Heart right ventricle (tissue), 16 donors: Measurements from ENCODE around the gene ADCK1. TPM values are rescaled to one million over a fixed set of nuclear protein-coding genes. Genes with fewer than 3 reads are reported as not detected.

ENCODE experiments used
- ATAC-seq, 8 donors: fragments of 200-7000 bp; cut with Tn5 transposase; one replicate each; pipeline ENCODE4 v1.9.1; 2020; ENCODE audit warnings: mild to moderate bottlenecking in 8 of 8, moderate library complexity in 8 of 8, moderate number of reproducible peaks in 1 of 8
- DNase-seq, 2 donors: peaks; one replicate each; pipeline ENCODE4 v3.0.0-alpha.2; 2020
- H3K27ac ChIP-seq, 10 donors: fragments of 200-600 bp; sonication (generic) in 2 of 10; one replicate each; pipeline versions ENCODE4 v1.5.0 to v1.8.0; 2020 to 2022; ENCODE audit warnings: mild to moderate bottlenecking in 3 of 10
- H3K27me3 ChIP-seq, 7 donors: fragments of 200-600 bp; one replicate each; pipeline ENCODE4 v1.8.0; 2021 to 2022; ENCODE audit warnings: mild to moderate bottlenecking in 2 of 7
- H3K36me3 ChIP-seq, 9 donors: fragments of 200-600 bp; sonication (generic) in 1 of 9; one replicate each; pipeline versions ENCODE4 v1.5.0 to v1.8.0; 2020 to 2022; ENCODE audit warnings: mild to moderate bottlenecking in 2 of 9
- H3K4me1 ChIP-seq, 9 donors: fragments of 200-600 bp; sonication (generic) in 1 of 9; one replicate each; pipeline versions ENCODE4 v1.5.0 to v1.8.0; 2020 to 2022; ENCODE audit warnings: mild to moderate bottlenecking in 4 of 9
- H3K4me3 ChIP-seq, 10 donors: fragments of 200-600 bp; sonication (generic) in 2 of 10; one replicate each; pipeline versions ENCODE4 v1.5.0 to v1.8.0; 2020 to 2022; ENCODE audit warnings: mild to moderate bottlenecking in 7 of 10, moderate library complexity in 2 of 10
- H3K9me3 ChIP-seq, 11 donors: fragments of 200-600 bp in 10 of 11; sonication (generic) in 2 of 11; one replicate each; pipeline versions ENCODE4 v1.5.0 to v1.8.0; 2013 to 2022; ENCODE audit warnings: mild to moderate bottlenecking in 2 of 11, control low read depth in 1 of 11, moderate library complexity in 1 of 11
- CTCF ChIP-seq, 9 donors: fragments of 200-600 bp; sonication (generic) in 2 of 9; IDR thresholded peaks; one replicate each; pipeline versions ENCODE4 v1.5.0 to v1.8.0; 2021 to 2022; ENCODE audit warnings: antibody characterized with exemption in 9 of 9, mild to moderate bottlenecking in 5 of 9, moderate library complexity in 1 of 9
- WGBS, 2 donors: extraction: QIAGEN DNeasy Blood & Tissue Kit; methylation state at CpG; one replicate each; pipeline ENCODE4 v1.1.7; 2013; ENCODE audit warnings: inconsistent platforms in 1 of 2; 5-methylcytosine and 5-hydroxymethylcytosine counted together
- intact Hi-C, 10 donors: fragments of 100-400 bp; cut with DNase I; formaldehyde crosslinking; loops; one replicate each; pipeline versions ENCODE4 v1.11.1 to v1.14.2; 2022
- long read RNA-seq, 3 donors: library from polyadenylated mRNA; unstranded; transcript quantifications; one replicate each; pipeline ENCODE4 v2.0.0, GENCODE V29; 2020 to 2021
- polyA plus RNA-seq, 2 donors: library from polyadenylated mRNA; stranded (reverse); fragments of 200-250 nt; gene quantifications; one replicate each; pipeline ENCODE4 v1.2.3, GENCODE V29; 2013
- total RNA-seq, 10 donors: library from RNA; stranded (reverse); fragmentation: NEBNext Ultra II Directional in 3 of 10; extraction: Animal tissue kit (Norgen Biotek cat#: 25700) in 3 of 10; gene quantifications; one replicate each; pipeline versions ENCODE4 v1.2.1 to v1.2.4, GENCODE V29; 2021 to 2023
- donor health status: Arrhythmogenic right ventricular cardiomyopathy.
- donor health status: ischemic (EF 13 %, LVEDD 7.1; RV severe dilation, severe dysfunction).
- donor health status: healthy with polysubstance abuse.
- donor health status: DM: no; HTN: yes; CAD: no.
- donor health status: DM: no; HTN: no; CAD: no.
- donor health status: ischemic (EF 25% LVEDD 6.9; RV normal size, moderate dysfunction).
- donor health status: ischemic (EF 25% LVEDD 5.7; RV mildly dilated, moderate dysfunction).
- donor health status: healthy.
- donor health status: DM: yes; HTN: yes; CAD: no.
- donor health status: Ischemic cardiomyopathy.
- donor health status: ischemic (EF 35%, LVEDD 5.7; RV mildly dilated, moderate dysfunction).
- donor health status: nonischemic (EF 11% LVEDD 7.7; RV severe dilation, severe dysfunction).
- donor health status: DM: yes; HTN: yes; CAD: no.
- donor health status: PGD.
- donor health status: ischemic (EF 29% LVEDD 5.4; RV normal size, mild dysfunction).
- donor health status: nonischemic (EF 23%, LVEDD 6.1; RV moderate dilation, normal function).

Gene ADCK1
- total RNA-seq (1 to 10 TPM; 6.2 to 9.9 (median 7.3) TPM), polyA plus RNA-seq (10 to 100 TPM in 1 of 2 donors, 1 to 10 TPM in 1; 7.1 to 33.9 TPM)
- long read RNA-seq, donor 1, transcript ADCK1-201 (11 exons, 2,234 nt): major isoform, 5 of 9 reads
- long read RNA-seq, donor 1, partial matches to known transcripts: 2 of 9 reads
- long read RNA-seq, donor 1, other reads (novel, unspliced or antisense): 2 of 9 reads
- long read RNA-seq, donor 2, transcript ADCK1-201 (11 exons, 2,234 nt): major isoform, 5 of 18 reads
- long read RNA-seq, donor 2, partial matches to known transcripts: 8 of 18 reads
- long read RNA-seq, donor 2, other reads (novel, unspliced or antisense): 5 of 18 reads
- long read RNA-seq, donor 3, partial matches to known transcripts: 1 of 13 reads
- long read RNA-seq, donor 3, other reads (novel, unspliced or antisense): 10 of 13 reads

- peaks cover 0 to 30% (median 8%) of the 10 kb centered on the region in 9 donors for H3K4me1 ChIP-seq
- intact Hi-C loops: loop anchor here in 7 of 10 donors (1.0 to 10.0 kb wide), 5 partner anchors 38 to 145 kb away; partner anchors contain the start of gene SNW1 (in 6 of the 7)
- WGBS, 2 donors: 0% methylated on average over 64 to 66 of the region's 66 CpGs
- no peaks in the 10 kb centered on the region for H3K36me3 ChIP-seq
- peak in 7 of 9 donors; percentile 23 to 58 (median 43) for TF ChIP-seq CTCF (IDR thresholded peaks at IDR 0.05)
- ATAC-seq (peak; percentile 95 to 98 (median 96)), DNase-seq (peak; percentile 90 to 91)
- H3K27ac ChIP-seq: peak within 1 kb of the TSS; percentile 79 to 98 (median 92)
- H3K4me3 ChIP-seq: peak within 1 kb of the TSS; percentile 43 to 95 (median 82)
- no peaks in the 10 kb centered on the region for H3K27me3 ChIP-seq
- no peaks in the 10 kb centered on the region for H3K9me3 ChIP-seq
These were observed at the start of gene ADCK1 for GRCh38 chr14:77799863-77800730. TSS of gene ADCK1 (plus strand) at chr14:77800109. CDS start at chr14:77818979, 18,870 bp downstream.

GRCh38 chr14:77752266-77752665 lies 47.6 kb upstream of the ADCK1 start:
- intact Hi-C loops: no loop called here
- peaks cover 0 to 32% (median 10%) of the 10 kb centered on the region in 9 donors for H3K4me1 ChIP-seq
- no peak for TF ChIP-seq CTCF (IDR thresholded peaks at IDR 0.05)
- H3K9me3 ChIP-seq: no peaks in the 10 kb centered on the region
- no peak overlapping the region for H3K27ac ChIP-seq
- ATAC-seq (no peak), DNase-seq (no peak)
- WGBS, 2 donors: 94 to 99% methylated on average over 2 of the region's 2 CpGs
- H3K27me3 ChIP-seq: no peaks in the 10 kb centered on the region
- no peak overlapping the region for H3K4me3 ChIP-seq
- H3K36me3 ChIP-seq: peaks cover 0 to 95% (median 45%) of the 10 kb centered on the region in 9 donors

- DNase-seq: no peak
- ATAC-seq: no peak
- 51 to 60% methylated on average over 3 of the region's 3 CpGs for WGBS, 2 donors
- H3K36me3 ChIP-seq: peaks cover 0 to 90% (median 45%) of the 10 kb centered on the region in 9 donors
- intact Hi-C loops: no loop called here
- no peak overlapping the region for H3K4me3 ChIP-seq
- H3K27me3 ChIP-seq: no peaks in the 10 kb centered on the region
- no peak overlapping the region for H3K27ac ChIP-seq
- no peak for TF ChIP-seq CTCF (IDR thresholded peaks at IDR 0.05)
- H3K9me3 ChIP-seq: no peaks in the 10 kb centered on the region
- peaks cover 0 to 39% (median 14%) of the 10 kb centered on the region in 9 donors for H3K4me1 ChIP-seq
These were observed 47.0 kb upstream of the ADCK1 start for GRCh38 chr14:77752799-77753516.
